ENCODE results near the gene INTS6.

INTS6 gene

DNA sequence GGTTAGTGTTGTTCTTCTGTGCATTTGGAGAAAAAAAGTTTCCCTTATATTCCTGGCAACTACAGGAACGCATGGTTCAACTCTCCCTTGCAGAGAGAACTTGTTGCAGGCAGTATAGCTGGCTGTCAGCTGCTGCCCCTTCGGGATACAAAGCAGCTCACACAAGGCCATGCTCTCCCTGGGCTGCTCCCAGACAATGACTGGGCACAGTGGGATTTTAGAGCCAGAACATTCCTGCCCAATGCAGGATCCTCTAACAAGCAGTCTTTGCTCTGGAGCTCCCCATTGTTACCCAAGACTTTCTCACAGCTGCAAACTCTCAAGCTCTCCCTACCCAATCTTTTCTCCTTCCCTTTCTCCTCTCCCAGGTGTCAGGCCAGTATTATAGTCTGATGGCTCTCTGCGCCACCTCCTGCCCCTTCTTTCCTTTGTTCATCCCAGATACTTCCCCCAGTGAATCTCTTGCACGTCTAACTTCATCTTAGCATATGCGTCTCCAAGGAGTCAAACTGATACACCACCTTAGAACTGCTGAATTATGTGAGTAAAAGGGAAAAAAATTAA is 140.8 kb downstream of the INTS6 start:
- Histone ChIP-seq H3K27ac (no peak overlapping the region), H3K27me3 (ENCODE audit: insufficient read depth, low read depth, severe bottlenecking) (no peaks in the 10 kb centered on the region), H3K4me3 (ENCODE audit: low read depth, low read length) (no peak overlapping the region), H3K36me3 (no peaks in the 10 kb centered on the region), H3K9me3 (ENCODE audit: severe bottlenecking) (no peaks in the 10 kb centered on the region)
- no peak for DNase-seq
- TF ChIP-seq CTCF (IDR thresholded peaks at IDR 0.05; ENCODE audit: low read depth, low read length): no peak

Measured in WERI-Rb-1 (cell line).